WTC11 (cell line): ENCODE data around the gene KRTAP10-4.

Experiments used
- ATF1 ChIP-seq: sonication (generic); formaldehyde crosslinking; IDR thresholded peaks from 2 replicates; pipeline ENCODE4 v1.8.1; 2023; ENCODE audit warnings: mild to moderate bottlenecking, moderate library complexity, missing genetic modification reagents
- CREB1 ChIP-seq: sonication (generic); formaldehyde crosslinking; IDR thresholded peaks from 2 replicates; pipeline ENCODE4 v1.8.0; 2023; ENCODE audit warnings: mild to moderate bottlenecking, missing genetic modification reagents
- ELF4 ChIP-seq: sonication (generic); formaldehyde crosslinking; IDR thresholded peaks from 2 replicates; pipeline ENCODE4 v1.8.1; 2022; ENCODE audit warnings: low read depth, mild to moderate bottlenecking, moderate library complexity, missing genetic modification reagents
- NFE2L1 ChIP-seq: sonication (generic); formaldehyde crosslinking; IDR thresholded peaks from 2 replicates; pipeline ENCODE4 v1.8.1; 2023; ENCODE audit warnings: missing genetic modification reagents
- SP1 ChIP-seq: sonication (generic); formaldehyde crosslinking; conservative IDR thresholded peaks from 2 replicates; pipeline ENCODE4 v1.8.1; 2022; ENCODE audit warnings: missing genetic modification reagents
- TEAD4 ChIP-seq: sonication (generic); formaldehyde crosslinking; IDR thresholded peaks from 2 replicates; pipeline ENCODE4 v1.8.0; 2022; ENCODE audit warnings: mild to moderate bottlenecking, missing genetic modification reagents
- ZNF396 ChIP-seq: fragments of 250-450 bp; sonication (Bioruptor Pico); IDR thresholded peaks from 2 replicates; pipeline ENCODE4 v1.8.0; 2021; ENCODE audit warnings: mild to moderate bottlenecking, moderate library complexity, borderline replicate concordance
- TF ChIP-seq, protein P1 (sequence below): fragments of 200-600 bp; IDR thresholded peaks from 2 replicates; pipeline ENCODE4 v1.8.0; 2022; ENCODE audit warnings: antibody characterized with exemption
- TF ChIP-seq, protein P2 (sequence below): fragments of 250-450 bp; sonication (Bioruptor Pico); IDR thresholded peaks from 2 replicates; pipeline ENCODE4 v1.8.0; 2021; ENCODE audit warnings: mild to moderate bottlenecking
- TF ChIP-seq, protein P3 (sequence below): sonication (generic); formaldehyde crosslinking; IDR thresholded peaks from 2 replicates; pipeline ENCODE4 v1.8.0; 2022; ENCODE audit warnings: mild to moderate bottlenecking, missing genetic modification reagents
- TF ChIP-seq, protein P4 (sequence below): sonication (generic); formaldehyde crosslinking; IDR thresholded peaks from 2 replicates; pipeline ENCODE4 v1.8.1; 2023; ENCODE audit warnings: mild to moderate bottlenecking, missing genetic modification reagents

DNA sequence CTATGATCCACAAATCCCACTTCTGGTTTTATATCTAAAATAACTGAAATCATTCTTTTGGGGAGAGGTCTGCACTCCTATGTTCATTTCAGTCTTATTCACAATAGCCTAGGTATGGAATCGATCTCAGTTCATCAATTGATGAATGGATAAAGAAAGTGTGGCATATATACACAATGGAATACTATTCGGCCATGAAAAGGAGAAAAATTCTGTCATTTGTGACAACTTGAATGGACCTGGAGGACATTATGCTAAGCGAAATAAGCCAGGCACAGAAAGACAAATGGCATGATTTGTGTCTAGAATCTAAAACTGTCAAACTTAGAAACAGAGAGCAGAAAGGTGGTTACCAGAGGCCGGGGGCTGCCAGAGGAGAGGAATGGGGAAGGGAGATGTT is 33.0 kb downstream of the KRTAP10-4 start:
- TF ChIP-seq, protein P1, sequence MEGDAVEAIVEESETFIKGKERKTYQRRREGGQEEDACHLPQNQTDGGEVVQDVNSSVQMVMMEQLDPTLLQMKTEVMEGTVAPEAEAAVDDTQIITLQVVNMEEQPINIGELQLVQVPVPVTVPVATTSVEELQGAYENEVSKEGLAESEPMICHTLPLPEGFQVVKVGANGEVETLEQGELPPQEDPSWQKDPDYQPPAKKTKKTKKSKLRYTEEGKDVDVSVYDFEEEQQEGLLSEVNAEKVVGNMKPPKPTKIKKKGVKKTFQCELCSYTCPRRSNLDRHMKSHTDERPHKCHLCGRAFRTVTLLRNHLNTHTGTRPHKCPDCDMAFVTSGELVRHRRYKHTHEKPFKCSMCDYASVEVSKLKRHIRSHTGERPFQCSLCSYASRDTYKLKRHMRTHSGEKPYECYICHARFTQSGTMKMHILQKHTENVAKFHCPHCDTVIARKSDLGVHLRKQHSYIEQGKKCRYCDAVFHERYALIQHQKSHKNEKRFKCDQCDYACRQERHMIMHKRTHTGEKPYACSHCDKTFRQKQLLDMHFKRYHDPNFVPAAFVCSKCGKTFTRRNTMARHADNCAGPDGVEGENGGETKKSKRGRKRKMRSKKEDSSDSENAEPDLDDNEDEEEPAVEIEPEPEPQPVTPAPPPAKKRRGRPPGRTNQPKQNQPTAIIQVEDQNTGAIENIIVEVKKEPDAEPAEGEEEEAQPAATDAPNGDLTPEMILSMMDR: no peak
- TF ChIP-seq TEAD4 (CRISPR knock-in tag): no peak
- TF ChIP-seq ELF4 (CRISPR knock-in tag): no peak
- TF ChIP-seq, protein P2, sequence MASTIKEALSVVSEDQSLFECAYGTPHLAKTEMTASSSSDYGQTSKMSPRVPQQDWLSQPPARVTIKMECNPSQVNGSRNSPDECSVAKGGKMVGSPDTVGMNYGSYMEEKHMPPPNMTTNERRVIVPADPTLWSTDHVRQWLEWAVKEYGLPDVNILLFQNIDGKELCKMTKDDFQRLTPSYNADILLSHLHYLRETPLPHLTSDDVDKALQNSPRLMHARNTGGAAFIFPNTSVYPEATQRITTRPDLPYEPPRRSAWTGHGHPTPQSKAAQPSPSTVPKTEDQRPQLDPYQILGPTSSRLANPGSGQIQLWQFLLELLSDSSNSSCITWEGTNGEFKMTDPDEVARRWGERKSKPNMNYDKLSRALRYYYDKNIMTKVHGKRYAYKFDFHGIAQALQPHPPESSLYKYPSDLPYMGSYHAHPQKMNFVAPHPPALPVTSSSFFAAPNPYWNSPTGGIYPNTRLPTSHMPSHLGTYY (CRISPR knock-in tag): no peak
- TF ChIP-seq CREB1 (CRISPR knock-in tag): no peak
- no peak for TF ChIP-seq ATF1
- TF ChIP-seq, protein P3, sequence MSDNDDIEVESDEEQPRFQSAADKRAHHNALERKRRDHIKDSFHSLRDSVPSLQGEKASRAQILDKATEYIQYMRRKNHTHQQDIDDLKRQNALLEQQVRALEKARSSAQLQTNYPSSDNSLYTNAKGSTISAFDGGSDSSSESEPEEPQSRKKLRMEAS (CRISPR knock-in tag): no peak
- TF ChIP-seq, protein P4, sequence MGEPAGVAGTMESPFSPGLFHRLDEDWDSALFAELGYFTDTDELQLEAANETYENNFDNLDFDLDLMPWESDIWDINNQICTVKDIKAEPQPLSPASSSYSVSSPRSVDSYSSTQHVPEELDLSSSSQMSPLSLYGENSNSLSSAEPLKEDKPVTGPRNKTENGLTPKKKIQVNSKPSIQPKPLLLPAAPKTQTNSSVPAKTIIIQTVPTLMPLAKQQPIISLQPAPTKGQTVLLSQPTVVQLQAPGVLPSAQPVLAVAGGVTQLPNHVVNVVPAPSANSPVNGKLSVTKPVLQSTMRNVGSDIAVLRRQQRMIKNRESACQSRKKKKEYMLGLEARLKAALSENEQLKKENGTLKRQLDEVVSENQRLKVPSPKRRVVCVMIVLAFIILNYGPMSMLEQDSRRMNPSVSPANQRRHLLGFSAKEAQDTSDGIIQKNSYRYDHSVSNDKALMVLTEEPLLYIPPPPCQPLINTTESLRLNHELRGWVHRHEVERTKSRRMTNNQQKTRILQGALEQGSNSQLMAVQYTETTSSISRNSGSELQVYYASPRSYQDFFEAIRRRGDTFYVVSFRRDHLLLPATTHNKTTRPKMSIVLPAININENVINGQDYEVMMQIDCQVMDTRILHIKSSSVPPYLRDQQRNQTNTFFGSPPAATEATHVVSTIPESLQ (CRISPR knock-in tag): no peak
- no peak for TF ChIP-seq ZNF396 (CRISPR knock-in tag)
- no peak for TF ChIP-seq SP1 (CRISPR knock-in tag)
- TF ChIP-seq NFE2L1 (CRISPR knock-in tag): no peak
